ENCODE measurements around the gene KLHL18.

GRCh38 chr3:47348411-47349154, 65.8 kb downstream of the KLHL18 start:
- TF ChIP-seq EGR1 (IDR thresholded peaks at IDR 0.05) (no peak), REST (IDR thresholded peaks at IDR 0.05; ENCODE audit: low read depth) (no peak), NFIC (IDR thresholded peaks at IDR 0.05) (no peak)

Data from Ishikawa (cell line).